ENCODE data around the gene PCDHGA5.
"Not testable (repeated sequence)": the region's sequence is repeated elsewhere in the genome, so short reads cannot be mapped to it uniquely, and the experiment has no call there.

The PCDHGA5 gene

GRCh38 chr5:141388661-141389060 is 24.7 kb downstream of the PCDHGA5 start:
- no peak for DNase-seq

- no peak for DNase-seq
These were observed 25.4 kb downstream of the PCDHGA5 start for GRCh38 chr5:141389153-141390042.

GRCh38 chr5:141392429-141393198 is 28.7 kb downstream of the PCDHGA5 start, which contains the start of gene PCDHGA8:
TSS of gene PCDHGA8 (plus strand) at chr5:141392633. CDS start at chr5:141392814, 181 bp downstream.
- peak in 1 of 2 experiments; percentile 52 for DNase-seq

GRCh38 chr5:141393267-141393666 is 29.3 kb downstream of the PCDHGA5 start:
- DNase-seq: no peak

- not testable (repeated sequence) for DNase-seq
These were observed 30.6 kb downstream of the PCDHGA5 start for GRCh38 chr5:141394401-141395187.

- DNase-seq: peak in 1 of 2 experiments; percentile 48
These were observed 34.0 kb downstream of the PCDHGA5 start, which contains the start of gene PCDHGB5 for GRCh38 chr5:141397756-141398551. TSS of gene PCDHGB5 (plus strand) at chr5:141397947. CDS start at chr5:141398128, 181 bp downstream.

- no peak for DNase-seq
These were observed 34.6 kb downstream of the PCDHGA5 start for GRCh38 chr5:141398608-141399007.

GRCh38 chr5:141399555-141400258 is 35.7 kb downstream of the PCDHGA5 start:
- no peak for DNase-seq

GRCh38 chr5:141402553-141403243 is 38.7 kb downstream of the PCDHGA5 start, which contains the start of gene PCDHGA9:
TSS of gene PCDHGA9 (plus strand) at chr5:141402778. CDS start at chr5:141402953, 175 bp downstream.
- no peak for DNase-seq

- no peak for DNase-seq
These were observed 39.4 kb downstream of the PCDHGA5 start for GRCh38 chr5:141403387-141403786.

- DNase-seq: not testable (repeated sequence)
These were observed 44.0 kb downstream of the PCDHGA5 start, which contains the start of gene PCDHGB6 for GRCh38 chr5:141407790-141408505. TSS of gene PCDHGB6 (plus strand) at chr5:141408021. CDS start at chr5:141408203, 182 bp downstream.

- no peak for DNase-seq
These were observed 45.8 kb downstream of the PCDHGA5 start for GRCh38 chr5:141409598-141410306.

- no peak for DNase-seq
These were observed 47.6 kb downstream of the PCDHGA5 start for GRCh38 chr5:141411575-141411974.

GRCh38 chr5:141412854-141413539 is 49.0 kb downstream of the PCDHGA5 start, which contains the start of gene PCDHGA10:
TSS of gene PCDHGA10 (plus strand) at chr5:141412987. CDS start at chr5:141413176, 189 bp downstream.
- DNase-seq: no peak

- no peak for DNase-seq
These were observed 49.6 kb downstream of the PCDHGA5 start for GRCh38 chr5:141413540-141414069.

- not testable (repeated sequence) for DNase-seq
These were observed 50.7 kb downstream of the PCDHGA5 start for GRCh38 chr5:141414548-141415274.

- DNase-seq: not testable (repeated sequence)
These were observed 51.3 kb downstream of the PCDHGA5 start for GRCh38 chr5:141415275-141415618.

Data from SW 1271 (cell line).